Measurements from ENCODE around the gene RGS3.

GRCh38 chr9:113495526-113495925, 32.0 kb downstream of the RGS3 start:
- TF ChIP-seq REST (IDR thresholded peaks at IDR 0.05; ENCODE audit: low read depth, low read length) (no peak), SIN3A (IDR thresholded peaks at IDR 0.05; ENCODE audit: low read depth, low read length) (no peak), CTCF (IDR thresholded peaks at IDR 0.05 in 2 of 3, conservative IDR thresholded peaks at IDR 0.05 in 1 of 3; ENCODE audit: control insufficient read depth in 2 of 3, extremely low read depth in 1 of 3, insufficient read depth in 1 of 3, low read depth in 3 of 3, low read length in 3 of 3) (no peak), BHLHE40 (IDR thresholded peaks at IDR 0.05; ENCODE audit: borderline replicate concordance in 1 of 2, low read depth in 2 of 2, low read length in 1 of 2) (no peak), EZH2 (IDR thresholded peaks at IDR 0.05; ENCODE audit: borderline replicate concordance, control insufficient read depth, low read depth, low read length) (no peak), GABPA (IDR thresholded peaks at IDR 0.05; ENCODE audit: low read depth) (no peak), SP1 (IDR thresholded peaks at IDR 0.05; ENCODE audit: low read depth, low read length) (no peak), POLR2AphosphoS5 (IDR thresholded peaks at IDR 0.05; ENCODE audit: low read length) (no peak), MLLT1 (IDR thresholded peaks at IDR 0.05) (no peak), BCL3 (IDR thresholded peaks at IDR 0.05; ENCODE audit: borderline replicate concordance, insufficient read depth, low read depth, low read length, poor library complexity, severe bottlenecking) (no peak), CEBPZ (IDR thresholded peaks at IDR 0.05; ENCODE audit: low read depth, low read length) (no peak), CREB1 (IDR thresholded peaks at IDR 0.05; ENCODE audit: low read depth) (no peak)

Data from GM12878 (cell line).